GM12878 (cell line): ENCODE results near the gene ACSM4. TPM values are rescaled to one million over a fixed set of nuclear protein-coding genes. Genes with fewer than 3 reads are reported as not detected.
A peak's percentile ranks its signal among the peaks of the same experiment; 100 is the strongest.

Source experiments
- ATAC-seq: fragments of 200-7000 bp; cut with Tn5 transposase; 3 replicates; pipeline ENCODE4 v1.9.1; 2020; ENCODE audit warnings: mild to moderate bottlenecking, moderate library complexity
- BruUV-seq: library from RNA; stranded (reverse); fragments of 400-500 nt; replicated peaks from 2 replicates; lab custom pipeline; 2021; lab: Mats Ljungman, UMichigan
- CTCF ChIA-PET: fragments of 300-600 bp; sonication (Branson Sonifier 250); formaldehyde crosslinking; extraction: SDS; loops from one replicate; lab custom pipeline; 2021; ENCODE audit warnings: inconsistent platforms; lab: Yijun Ruan, JAX
- POLR2A ChIA-PET: fragments of 350-600 bp; formaldehyde crosslinking; extraction: SDS; loops from one replicate; lab custom pipeline; 2021; ENCODE audit warnings: inconsistent platforms; lab: Charles Lee
- RAD21 ChIA-PET: fragments of 300-600 bp; sonication (Branson Sonifier 250); formaldehyde crosslinking; loops from one replicate; lab custom pipeline; 2023; ENCODE audit warnings: antibody characterized with exemption; ENCODE audit not compliant: unreplicated experiment; lab: Charles Lee
- SMC1A ChIA-PET: fragments of 300-600 bp; sonication (Branson Sonifier 250); formaldehyde crosslinking; loops from one replicate; lab custom pipeline; 2023; ENCODE audit not compliant: unreplicated experiment, uncharacterized antibody; lab: Charles Lee
- DNase-seq: peaks from one replicate; pipeline ENCODE4 v3.0.0-alpha.2; 2011; ENCODE audit warnings: low read depth, low spot score
- FAIRE-seq: peaks from 3 replicates; lab custom pipeline; 2011; peaks lifted over from hg19 to GRCh38; lab: Jason Lieb, UNC
- H2AFZ ChIP-seq: 2 replicates; pipeline ENCODE4 v1.6.0; 2011; ENCODE audit warnings: low read depth, low read length, control low read depth; ENCODE audit not compliant: control insufficient read depth
- H3K27ac ChIP-seq: 2 replicates; pipeline ENCODE4 v1.5.1; 2011; ENCODE audit warnings: control low read depth; ENCODE audit not compliant: control insufficient read depth, insufficient read depth
- H3K27me3 ChIP-seq, 2 experiments: replicated peaks in 1 of 2; 2 replicates each; pipeline versions ENCODE4 v1.6.0 to v1.6.1; 2011; ENCODE audit warnings: low read length in 1 of 2; ENCODE audit not compliant: control insufficient read depth in 2 of 2, insufficient read depth in 2 of 2
- H3K36me3 ChIP-seq, 2 experiments: 2 replicates each; pipeline ENCODE4 v1.5.1; 2011; ENCODE audit warnings: low read length in 1 of 2; ENCODE audit not compliant: control insufficient read depth in 2 of 2, insufficient read depth in 2 of 2
- H3K4me1 ChIP-seq: 2 replicates; pipeline ENCODE4 v1.6.1; 2011; ENCODE audit warnings: mild to moderate bottlenecking, low read length, moderate library complexity, mixed read lengths; ENCODE audit not compliant: control insufficient read depth, insufficient read depth
- H3K4me2 ChIP-seq: 2 replicates; pipeline ENCODE4 v1.6.0; 2011; ENCODE audit warnings: control low read depth; ENCODE audit not compliant: control insufficient read depth, insufficient read depth
- H3K4me3 ChIP-seq: fragments of 200-600 bp; sonication (generic); 2 replicates; pipeline ENCODE4 v1.5.1; 2016
- H3K79me2 ChIP-seq: 2 replicates; pipeline ENCODE4 v1.6.0; 2011; ENCODE audit warnings: low read length; ENCODE audit not compliant: control insufficient read depth, insufficient read depth
- H3K9ac ChIP-seq: 2 replicates; pipeline ENCODE4 v1.8.0; 2011; ENCODE audit warnings: low read length, control low read depth, mixed read lengths; ENCODE audit not compliant: control insufficient read depth, insufficient read depth
- H3K9me3 ChIP-seq: replicated peaks from 3 replicates; pipeline ENCODE4 v1.5.1; 2011; ENCODE audit warnings: mild to moderate bottlenecking, low read length; ENCODE audit not compliant: control insufficient read depth, insufficient read depth
- H4K20me1 ChIP-seq: 2 replicates; pipeline ENCODE4 v1.6.0; 2011; ENCODE audit not compliant: control insufficient read depth, insufficient read depth
- BCL11A ChIP-seq: IDR thresholded peaks from 2 replicates; pipeline ENCODE4 v1.6.1; 2011; ENCODE audit warnings: low read depth, low read length
- FOS ChIP-seq: IDR thresholded peaks from 3 replicates; pipeline ENCODE4 v1.6.1; 2011; ENCODE audit warnings: borderline replicate concordance; ENCODE audit not compliant: insufficient read length; ENCODE audit errors: extremely low read depth
- GATAD2B ChIP-seq: fragments of 450-650 bp; conservative IDR thresholded peaks from 2 replicates; pipeline ENCODE4 v1.6.1; 2017; ENCODE audit warnings: low read depth, mild to moderate bottlenecking, moderate library complexity
- HDGF ChIP-seq: fragments of 450-650 bp; IDR thresholded peaks from 2 replicates; pipeline ENCODE4 v1.6.1; 2016; ENCODE audit warnings: antibody characterized with exemption
- MEF2A ChIP-seq: IDR thresholded peaks from 2 replicates; pipeline ENCODE4 v1.6.1; 2011; ENCODE audit warnings: low read depth, mild to moderate bottlenecking, low read length, moderate library complexity; ENCODE audit not compliant: insufficient read depth
- RAD21 ChIP-seq: IDR thresholded peaks from 2 replicates; pipeline ENCODE4 v1.6.1; 2011; ENCODE audit warnings: mild to moderate bottlenecking, low read depth, low read length, moderate library complexity; ENCODE audit not compliant: insufficient read depth
- SMAD5 ChIP-seq: IDR thresholded peaks from 2 replicates; pipeline ENCODE4 v1.6.1; 2016; ENCODE audit warnings: antibody characterized with exemption, low read depth
- STAT3 ChIP-seq: IDR thresholded peaks from 2 replicates; pipeline ENCODE4 v1.6.1; 2011; ENCODE audit warnings: low read depth, low read length, improper control_type of control experiment
- SUZ12 ChIP-seq: fragments of 200-600 bp; sonication (generic); IDR thresholded peaks from one replicate; pipeline ENCODE4 v1.6.1; 2018; ENCODE audit warnings: antibody characterized with exemption, mild to moderate bottlenecking; ENCODE audit not compliant: unreplicated experiment
- ZSCAN29 ChIP-seq: fragments of 450-650 bp; IDR thresholded peaks from 2 replicates; pipeline ENCODE4 v1.6.1; 2017; ENCODE audit warnings: mild to moderate bottlenecking, moderate library complexity
- WGBS: methylation state at CpG from one replicate; pipeline ENCODE4 v1.1.6; 2016; ENCODE audit warnings: low lambda C conversion rate; ENCODE audit not compliant: insufficient replicate concordance, insufficient coverage; ENCODE audit errors: missing lambda C conversion rate; 5-methylcytosine and 5-hydroxymethylcytosine counted together
- in situ Hi-C: fragments of 300-500 bp; cut with MboI; formaldehyde crosslinking; loops from 9 replicates; pipeline ENCODE4 v1.14.3; 2018; ENCODE audit warnings: mixed read lengths
- intact Hi-C: fragments of 100-400 bp; cut with micrococcal nuclease; formaldehyde crosslinking; loops from one replicate; pipeline ENCODE4 v1.14.2; 2022; ENCODE audit not compliant: unreplicated experiment
- polyA plus RNA-seq, 11 experiments: library from polyadenylated mRNA; depleted of rRNA in 4 of 11; unstranded in 6 of 11; stranded (reverse) in 5 of 11; fragments of >200 nt; fragmentation: Nextera tagmentation in 4 of 11; fragmentation: Illumina TruSeq in 1 of 11; extraction: Ambion mirVana in 4 of 11; extraction: Trizol in 1 of 11; gene quantifications; 1 replicate in 1 of 11; 2 replicates in 10 of 11; pipeline versions ENCODE4 v1.2.1 to v1.2.3, GENCODE V29; 2011 to 2016; ENCODE audit warnings: inconsistent platforms in 2 of 11, missing spikeins in 2 of 11, low read depth in 1 of 11
- total RNA-seq, 4 experiments: library from RNA; depleted of rRNA in 3 of 4; stranded (reverse); fragments of >200 nt in 3 of 4; fragmentation: Illumina TruSeq in 1 of 4; extraction: Trizol in 1 of 4; gene quantifications; 2 replicates each; pipeline versions ENCODE4 v1.2.1 to v1.2.3, GENCODE V29; 2013 to 2021
- TF ChIP-seq, protein P1 (sequence below): IDR thresholded peaks from 2 replicates; pipeline ENCODE4 v1.6.1; 2012; ENCODE audit warnings: improper control_type of control experiment, low read depth, low read length; ENCODE audit not compliant: insufficient replicate concordance
- TF ChIP-seq, protein P2 (sequence below): fragments of 450-650 bp; IDR thresholded peaks from 2 replicates; pipeline ENCODE4 v1.6.1; 2017; ENCODE audit warnings: mild to moderate bottlenecking, moderate library complexity

The ACSM4 gene
- total and polyA plus RNA-seq, 10 of the 15 experiments (the other 5 are each of a cell fraction or from before 2014, with no cell fraction given) = not detected

DNA sequence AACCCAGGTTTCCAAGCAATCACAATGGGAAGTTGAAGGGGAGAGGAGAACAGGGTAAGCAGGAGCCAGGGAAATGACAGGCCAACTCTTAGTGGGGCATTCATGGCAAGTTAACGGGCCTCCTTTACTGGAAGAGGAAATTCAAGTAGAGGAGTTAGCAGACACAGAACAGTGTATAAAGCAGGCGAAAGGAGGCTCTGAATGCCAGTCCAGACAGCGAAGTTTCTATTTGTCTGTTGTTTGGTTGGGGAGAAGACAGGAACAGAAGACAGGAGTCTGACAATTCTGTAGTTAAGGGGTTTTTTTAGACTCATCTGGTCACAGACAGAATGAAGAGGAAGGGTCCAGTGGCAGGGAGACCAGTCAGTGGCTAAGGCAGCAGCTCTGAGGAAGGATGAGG is at the start of gene ACSM4 (continued):
- TF ChIP-seq, protein P1, sequence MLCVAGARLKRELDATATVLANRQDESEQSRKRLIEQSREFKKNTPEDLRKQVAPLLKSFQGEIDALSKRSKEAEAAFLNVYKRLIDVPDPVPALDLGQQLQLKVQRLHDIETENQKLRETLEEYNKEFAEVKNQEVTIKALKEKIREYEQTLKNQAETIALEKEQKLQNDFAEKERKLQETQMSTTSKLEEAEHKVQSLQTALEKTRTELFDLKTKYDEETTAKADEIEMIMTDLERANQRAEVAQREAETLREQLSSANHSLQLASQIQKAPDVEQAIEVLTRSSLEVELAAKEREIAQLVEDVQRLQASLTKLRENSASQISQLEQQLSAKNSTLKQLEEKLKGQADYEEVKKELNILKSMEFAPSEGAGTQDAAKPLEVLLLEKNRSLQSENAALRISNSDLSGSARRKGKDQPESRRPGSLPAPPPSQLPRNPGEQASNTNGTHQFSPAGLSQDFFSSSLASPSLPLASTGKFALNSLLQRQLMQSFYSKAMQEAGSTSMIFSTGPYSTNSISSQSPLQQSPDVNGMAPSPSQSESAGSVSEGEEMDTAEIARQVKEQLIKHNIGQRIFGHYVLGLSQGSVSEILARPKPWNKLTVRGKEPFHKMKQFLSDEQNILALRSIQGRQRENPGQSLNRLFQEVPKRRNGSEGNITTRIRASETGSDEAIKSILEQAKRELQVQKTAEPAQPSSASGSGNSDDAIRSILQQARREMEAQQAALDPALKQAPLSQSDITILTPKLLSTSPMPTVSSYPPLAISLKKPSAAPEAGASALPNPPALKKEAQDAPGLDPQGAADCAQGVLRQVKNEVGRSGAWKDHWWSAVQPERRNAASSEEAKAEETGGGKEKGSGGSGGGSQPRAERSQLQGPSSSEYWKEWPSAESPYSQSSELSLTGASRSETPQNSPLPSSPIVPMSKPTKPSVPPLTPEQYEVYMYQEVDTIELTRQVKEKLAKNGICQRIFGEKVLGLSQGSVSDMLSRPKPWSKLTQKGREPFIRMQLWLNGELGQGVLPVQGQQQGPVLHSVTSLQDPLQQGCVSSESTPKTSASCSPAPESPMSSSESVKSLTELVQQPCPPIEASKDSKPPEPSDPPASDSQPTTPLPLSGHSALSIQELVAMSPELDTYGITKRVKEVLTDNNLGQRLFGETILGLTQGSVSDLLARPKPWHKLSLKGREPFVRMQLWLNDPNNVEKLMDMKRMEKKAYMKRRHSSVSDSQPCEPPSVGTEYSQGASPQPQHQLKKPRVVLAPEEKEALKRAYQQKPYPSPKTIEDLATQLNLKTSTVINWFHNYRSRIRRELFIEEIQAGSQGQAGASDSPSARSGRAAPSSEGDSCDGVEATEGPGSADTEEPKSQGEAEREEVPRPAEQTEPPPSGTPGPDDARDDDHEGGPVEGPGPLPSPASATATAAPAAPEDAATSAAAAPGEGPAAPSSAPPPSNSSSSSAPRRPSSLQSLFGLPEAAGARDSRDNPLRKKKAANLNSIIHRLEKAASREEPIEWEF = no peak

DNA sequence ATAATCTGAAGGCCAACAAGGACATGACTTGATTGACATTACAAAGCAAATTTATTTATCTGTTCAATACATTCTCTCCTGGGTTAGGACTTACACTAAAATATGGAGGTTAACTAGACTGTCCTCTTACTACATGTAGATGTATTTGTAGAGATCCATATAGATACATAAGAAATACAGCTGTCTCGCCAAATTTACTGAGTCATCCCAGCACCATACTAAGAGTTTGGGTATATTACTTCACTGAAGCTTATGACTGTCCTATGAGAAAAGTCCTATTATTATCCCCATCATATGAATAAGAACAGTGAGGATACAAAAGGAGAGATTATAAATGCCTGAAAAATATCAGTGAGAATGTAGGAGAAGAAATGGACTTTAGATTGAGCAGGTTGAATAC is 44.8 kb upstream of the ACSM4 start:
- ATAC-seq = no peak

More for the DNA sequence above, 44.8 kb upstream of the ACSM4 start:
- Histone ChIP-seq H2AFZ (no peak overlapping the region), H3K27ac (no peak overlapping the region), H3K36me3 (no peaks in the 10 kb centered on the region), H3K4me3 (no peak overlapping the region), H3K9ac (no peak overlapping the region), H3K4me1 (no peaks in the 10 kb centered on the region), H3K27me3 (no peaks in the 10 kb centered on the region), H3K79me2 (no peaks in the 10 kb centered on the region)
- peak; percentile 31 for FAIRE-seq
- RAD21 ChIA-PET = no interaction called here
- no TSS peak for BruUV-seq
- TF ChIP-seq, protein P2, sequence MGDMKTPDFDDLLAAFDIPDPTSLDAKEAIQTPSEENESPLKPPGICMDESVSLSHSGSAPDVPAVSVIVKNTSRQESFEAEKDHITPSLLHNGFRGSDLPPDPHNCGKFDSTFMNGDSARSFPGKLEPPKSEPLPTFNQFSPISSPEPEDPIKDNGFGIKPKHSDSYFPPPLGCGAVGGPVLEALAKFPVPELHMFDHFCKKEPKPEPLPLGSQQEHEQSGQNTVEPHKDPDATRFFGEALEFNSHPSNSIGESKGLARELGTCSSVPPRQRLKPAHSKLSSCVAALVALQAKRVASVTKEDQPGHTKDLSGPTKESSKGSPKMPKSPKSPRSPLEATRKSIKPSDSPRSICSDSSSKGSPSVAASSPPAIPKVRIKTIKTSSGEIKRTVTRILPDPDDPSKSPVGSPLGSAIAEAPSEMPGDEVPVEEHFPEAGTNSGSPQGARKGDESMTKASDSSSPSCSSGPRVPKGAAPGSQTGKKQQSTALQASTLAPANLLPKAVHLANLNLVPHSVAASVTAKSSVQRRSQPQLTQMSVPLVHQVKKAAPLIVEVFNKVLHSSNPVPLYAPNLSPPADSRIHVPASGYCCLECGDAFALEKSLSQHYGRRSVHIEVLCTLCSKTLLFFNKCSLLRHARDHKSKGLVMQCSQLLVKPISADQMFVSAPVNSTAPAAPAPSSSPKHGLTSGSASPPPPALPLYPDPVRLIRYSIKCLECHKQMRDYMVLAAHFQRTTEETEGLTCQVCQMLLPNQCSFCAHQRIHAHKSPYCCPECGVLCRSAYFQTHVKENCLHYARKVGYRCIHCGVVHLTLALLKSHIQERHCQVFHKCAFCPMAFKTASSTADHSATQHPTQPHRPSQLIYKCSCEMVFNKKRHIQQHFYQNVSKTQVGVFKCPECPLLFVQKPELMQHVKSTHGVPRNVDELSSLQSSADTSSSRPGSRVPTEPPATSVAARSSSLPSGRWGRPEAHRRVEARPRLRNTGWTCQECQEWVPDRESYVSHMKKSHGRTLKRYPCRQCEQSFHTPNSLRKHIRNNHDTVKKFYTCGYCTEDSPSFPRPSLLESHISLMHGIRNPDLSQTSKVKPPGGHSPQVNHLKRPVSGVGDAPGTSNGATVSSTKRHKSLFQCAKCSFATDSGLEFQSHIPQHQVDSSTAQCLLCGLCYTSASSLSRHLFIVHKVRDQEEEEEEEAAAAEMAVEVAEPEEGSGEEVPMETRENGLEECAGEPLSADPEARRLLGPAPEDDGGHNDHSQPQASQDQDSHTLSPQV = no peak
- TF ChIP-seq BCL11A (no peak), HDGF (no peak), MEF2A (no peak), SMAD5 (no peak), GATAD2B (no peak), RAD21 (no peak), STAT3 (no peak), ZSCAN29 (no peak), FOS (no peak), SUZ12 (no peak)
- TF ChIP-seq, all 136 proteins: peak for 0
- in situ Hi-C loops (no loop called here), intact Hi-C loops (no loop called here)
- POLR2A ChIA-PET = no interaction called here
- 86% methylated on average over 1 of the region's 1 CpG for WGBS
- no peaks in the 10 kb centered on the region for H4K20me1 ChIP-seq
- no peaks in the 10 kb centered on the region for H3K9me3 ChIP-seq
- no peak for DNase-seq
- CTCF ChIA-PET = interaction anchor here (1.0 kb wide), 1 partner anchor 547 kb away, joined by 6 read pairs; no protein-coding TSS in a partner anchor
- SMC1A ChIA-PET = no interaction called here
- H3K4me2 ChIP-seq = no peak overlapping the region
